ENCODE results near the gene INCA1.

The INCA1 gene

DNA sequence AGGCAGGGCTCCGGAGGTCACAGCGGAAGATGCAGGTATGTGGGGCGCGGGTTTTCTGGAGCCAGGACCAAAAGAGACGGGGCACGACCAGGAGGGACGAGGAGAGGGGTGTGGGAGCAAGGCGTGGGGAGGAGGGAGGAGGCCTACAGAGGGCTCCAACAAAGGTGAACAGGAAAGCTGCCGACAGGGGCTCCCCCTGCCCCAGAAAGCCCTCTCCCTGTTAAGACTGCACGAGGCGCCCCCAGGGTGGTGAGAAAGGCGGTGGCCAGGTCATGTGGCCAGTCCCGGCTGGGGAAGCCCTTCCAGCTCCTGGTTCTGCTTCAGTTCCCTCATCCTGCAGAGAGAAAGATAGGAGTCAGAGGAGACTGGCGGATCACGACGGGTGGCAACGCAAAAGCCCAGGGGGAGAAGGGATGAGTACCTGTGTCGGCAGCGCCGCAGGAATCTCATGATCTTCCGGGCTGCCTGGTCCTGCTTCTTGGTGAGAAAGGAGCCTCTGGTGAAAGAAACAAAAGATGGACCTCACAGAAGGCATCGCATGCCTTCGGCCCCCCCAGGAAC lies 28.8 kb downstream of the INCA1 start:
- no peak for TF ChIP-seq CTCF (IDR thresholded peaks at IDR 0.05)

- TF ChIP-seq CTCF (IDR thresholded peaks at IDR 0.05), result no peak
Observed at GRCh38 chr17:4967539-4968485, 29.5 kb downstream of the INCA1 start, which contains the start of gene SPAG7. Gene SPAG7 (minus strand): TSS chr17:4967817. CDS start chr17:4967804, 13 bp downstream.

- no peak for TF ChIP-seq CTCF (IDR thresholded peaks at IDR 0.05)
Observed at GRCh38 chr17:4966844-4967538, 30.3 kb downstream of the INCA1 start.

GRCh38 chr17:4965311-4965986 lies 31.9 kb downstream of the INCA1 start:
- no peak for TF ChIP-seq CTCF (IDR thresholded peaks at IDR 0.05)

GRCh38 chr17:4960279-4960922 lies 36.9 kb downstream of the INCA1 start:
- no peak for TF ChIP-seq CTCF (IDR thresholded peaks at IDR 0.05)

DNA sequence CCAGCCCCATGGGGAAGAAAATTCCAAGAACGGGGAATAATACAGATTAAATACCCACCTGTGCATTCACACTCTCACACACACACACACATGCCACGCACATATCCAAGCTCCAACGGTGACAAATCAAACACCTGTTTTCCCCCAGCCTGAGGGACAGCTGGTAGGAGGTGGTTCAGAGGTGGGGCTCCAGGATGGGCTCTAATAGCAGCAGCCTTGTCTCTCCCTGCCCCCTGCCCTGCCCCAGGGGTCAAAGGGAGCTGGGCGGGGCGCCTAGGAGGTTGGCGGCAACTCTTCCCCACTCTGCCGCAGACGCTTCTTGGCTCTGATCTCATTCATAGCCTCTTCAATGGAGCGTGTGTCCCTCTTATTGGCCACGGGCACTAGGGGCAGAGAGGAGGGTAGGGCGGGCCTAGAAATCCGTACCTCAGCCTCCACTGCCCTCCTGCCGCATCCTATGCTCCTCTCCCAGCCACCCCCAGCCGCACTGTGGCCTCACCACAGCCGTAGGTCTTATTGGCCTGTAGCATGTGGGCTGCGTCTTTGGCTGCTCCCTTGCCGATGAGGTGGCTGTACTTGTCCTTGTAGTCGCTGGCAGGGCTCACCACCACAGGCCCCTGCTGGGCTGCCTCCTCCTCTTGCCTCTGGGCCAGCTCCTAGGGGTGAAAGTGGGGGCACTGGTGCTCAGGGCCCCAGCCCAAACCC lies 37.9 kb downstream of the INCA1 start:
- no peak for TF ChIP-seq CTCF (IDR thresholded peaks at IDR 0.05)
